Heart right ventricle (tissue), 16 donors: ENCODE results near the gene TTC6. TPM values are rescaled to one million over a fixed set of nuclear protein-coding genes. Genes with fewer than 3 reads are reported as not detected.

ENCODE experiments used
- ATAC-seq, 8 donors: fragments of 200-7000 bp; cut with Tn5 transposase; one replicate each; pipeline ENCODE4 v1.9.1; 2020; ENCODE audit warnings: mild to moderate bottlenecking in 8 of 8, moderate library complexity in 8 of 8, moderate number of reproducible peaks in 1 of 8
- DNase-seq, 2 donors: peaks; one replicate each; pipeline ENCODE4 v3.0.0-alpha.2; 2020
- H3K27ac ChIP-seq, 10 donors: fragments of 200-600 bp; sonication (generic) in 2 of 10; one replicate each; pipeline versions ENCODE4 v1.5.0 to v1.8.0; 2020 to 2022; ENCODE audit warnings: mild to moderate bottlenecking in 3 of 10
- H3K27me3 ChIP-seq, 7 donors: fragments of 200-600 bp; one replicate each; pipeline ENCODE4 v1.8.0; 2021 to 2022; ENCODE audit warnings: mild to moderate bottlenecking in 2 of 7
- H3K36me3 ChIP-seq, 9 donors: fragments of 200-600 bp; sonication (generic) in 1 of 9; one replicate each; pipeline versions ENCODE4 v1.5.0 to v1.8.0; 2020 to 2022; ENCODE audit warnings: mild to moderate bottlenecking in 2 of 9
- H3K4me1 ChIP-seq, 9 donors: fragments of 200-600 bp; sonication (generic) in 1 of 9; one replicate each; pipeline versions ENCODE4 v1.5.0 to v1.8.0; 2020 to 2022; ENCODE audit warnings: mild to moderate bottlenecking in 4 of 9
- H3K4me3 ChIP-seq, 10 donors: fragments of 200-600 bp; sonication (generic) in 2 of 10; one replicate each; pipeline versions ENCODE4 v1.5.0 to v1.8.0; 2020 to 2022; ENCODE audit warnings: mild to moderate bottlenecking in 7 of 10, moderate library complexity in 2 of 10
- H3K9me3 ChIP-seq, 11 donors: fragments of 200-600 bp in 10 of 11; sonication (generic) in 2 of 11; one replicate each; pipeline versions ENCODE4 v1.5.0 to v1.8.0; 2013 to 2022; ENCODE audit warnings: mild to moderate bottlenecking in 2 of 11, control low read depth in 1 of 11, moderate library complexity in 1 of 11
- WGBS, 2 donors: extraction: QIAGEN DNeasy Blood & Tissue Kit; methylation state at CpG; one replicate each; pipeline ENCODE4 v1.1.7; 2013; ENCODE audit warnings: inconsistent platforms in 1 of 2; 5-methylcytosine and 5-hydroxymethylcytosine counted together
- intact Hi-C, 10 donors: fragments of 100-400 bp; cut with DNase I; formaldehyde crosslinking; loops; one replicate each; pipeline versions ENCODE4 v1.11.1 to v1.14.2; 2022
- polyA plus RNA-seq, 2 donors: library from polyadenylated mRNA; stranded (reverse); fragments of 200-250 nt; gene quantifications; one replicate each; pipeline ENCODE4 v1.2.3, GENCODE V29; 2013
- total RNA-seq, 10 donors: library from RNA; stranded (reverse); fragmentation: NEBNext Ultra II Directional in 3 of 10; extraction: Animal tissue kit (Norgen Biotek cat#: 25700) in 3 of 10; gene quantifications; one replicate each; pipeline versions ENCODE4 v1.2.1 to v1.2.4, GENCODE V29; 2021 to 2023
- TF ChIP-seq, protein P1 (sequence below), 9 donors: fragments of 200-600 bp; sonication (generic) in 2 of 9; IDR thresholded peaks; one replicate each; pipeline versions ENCODE4 v1.5.0 to v1.8.0; 2021 to 2022; ENCODE audit warnings: antibody characterized with exemption in 9 of 9, mild to moderate bottlenecking in 5 of 9, moderate library complexity in 1 of 9
- donor health status: Arrhythmogenic right ventricular cardiomyopathy.
- donor health status: ischemic (EF 13 %, LVEDD 7.1; RV severe dilation, severe dysfunction).
- donor health status: healthy with polysubstance abuse.
- donor health status: DM: no; HTN: yes; CAD: no.
- donor health status: DM: no; HTN: no; CAD: no.
- donor health status: ischemic (EF 25% LVEDD 6.9; RV normal size, moderate dysfunction).
- donor health status: ischemic (EF 25% LVEDD 5.7; RV mildly dilated, moderate dysfunction).
- donor health status: healthy.
- donor health status: DM: yes; HTN: yes; CAD: no.
- donor health status: Ischemic cardiomyopathy.
- donor health status: ischemic (EF 35%, LVEDD 5.7; RV mildly dilated, moderate dysfunction).
- donor health status: nonischemic (EF 11% LVEDD 7.7; RV severe dilation, severe dysfunction).
- donor health status: DM: yes; HTN: yes; CAD: no.
- donor health status: PGD.
- donor health status: ischemic (EF 29% LVEDD 5.4; RV normal size, mild dysfunction).
- donor health status: nonischemic (EF 23%, LVEDD 6.1; RV moderate dilation, normal function).

Gene TTC6
- total and polyA plus RNA-seq, 12 donors: not detected

DNA sequence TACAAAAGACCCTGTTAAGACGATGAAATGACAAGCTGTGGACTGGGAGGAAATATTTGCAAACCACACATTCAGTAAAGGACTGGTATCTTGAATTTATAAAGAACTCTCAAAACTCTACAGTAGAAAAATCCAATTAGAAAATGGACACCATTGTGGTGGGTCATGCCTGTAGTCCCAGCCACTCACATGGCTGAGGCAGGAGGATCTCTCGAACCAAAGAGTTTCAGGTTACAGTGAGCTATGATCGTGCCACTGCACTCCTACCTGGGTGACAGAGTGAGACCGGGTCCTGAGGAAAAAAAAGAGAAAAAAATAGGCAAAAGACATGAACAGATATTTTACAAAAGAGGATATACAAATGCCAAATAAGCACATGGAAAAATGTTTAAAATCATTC is 41.9 kb downstream of the TTC6 start:
- H3K4me1 ChIP-seq: no peaks in the 10 kb centered on the region
- no peak for ATAC-seq
- no peak for DNase-seq
- H3K27me3 ChIP-seq: peaks cover 0 to 34% (median 2%) of the 10 kb centered on the region in 7 donors
- H3K36me3 ChIP-seq: no peaks in the 10 kb centered on the region
- H3K9me3 ChIP-seq: peaks cover 0 to 7% (median 0%) of the 10 kb centered on the region in 11 donors
- no peak overlapping the region for H3K27ac ChIP-seq
- WGBS, 2 donors: 61 to 67% methylated on average over 4 of the region's 4 CpGs
- intact Hi-C loops: no loop called here
- no peak overlapping the region for H3K4me3 ChIP-seq
- TF ChIP-seq, protein P1, sequence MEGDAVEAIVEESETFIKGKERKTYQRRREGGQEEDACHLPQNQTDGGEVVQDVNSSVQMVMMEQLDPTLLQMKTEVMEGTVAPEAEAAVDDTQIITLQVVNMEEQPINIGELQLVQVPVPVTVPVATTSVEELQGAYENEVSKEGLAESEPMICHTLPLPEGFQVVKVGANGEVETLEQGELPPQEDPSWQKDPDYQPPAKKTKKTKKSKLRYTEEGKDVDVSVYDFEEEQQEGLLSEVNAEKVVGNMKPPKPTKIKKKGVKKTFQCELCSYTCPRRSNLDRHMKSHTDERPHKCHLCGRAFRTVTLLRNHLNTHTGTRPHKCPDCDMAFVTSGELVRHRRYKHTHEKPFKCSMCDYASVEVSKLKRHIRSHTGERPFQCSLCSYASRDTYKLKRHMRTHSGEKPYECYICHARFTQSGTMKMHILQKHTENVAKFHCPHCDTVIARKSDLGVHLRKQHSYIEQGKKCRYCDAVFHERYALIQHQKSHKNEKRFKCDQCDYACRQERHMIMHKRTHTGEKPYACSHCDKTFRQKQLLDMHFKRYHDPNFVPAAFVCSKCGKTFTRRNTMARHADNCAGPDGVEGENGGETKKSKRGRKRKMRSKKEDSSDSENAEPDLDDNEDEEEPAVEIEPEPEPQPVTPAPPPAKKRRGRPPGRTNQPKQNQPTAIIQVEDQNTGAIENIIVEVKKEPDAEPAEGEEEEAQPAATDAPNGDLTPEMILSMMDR (IDR thresholded peaks at IDR 0.05): no peak

DNA sequence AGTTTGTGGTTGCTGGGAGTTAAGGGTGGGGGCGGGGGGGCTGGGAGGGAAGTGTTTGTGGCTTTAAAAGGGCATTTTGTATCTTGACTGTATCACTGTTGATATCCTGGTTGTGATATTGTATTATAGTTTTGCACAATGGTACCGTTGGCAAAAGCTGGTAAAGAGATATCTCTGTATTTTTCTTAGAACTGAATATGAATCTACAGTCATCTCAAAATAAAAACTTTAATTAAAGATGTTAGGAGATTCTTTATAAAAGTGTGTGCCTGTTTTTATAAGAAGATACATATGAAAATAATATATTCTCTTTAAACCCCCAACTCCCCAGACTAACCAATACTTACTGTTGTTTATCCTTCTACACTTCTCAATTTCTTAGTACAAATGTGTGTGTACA is 43.2 kb downstream of the TTC6 start:
- DNase-seq (no peak), ATAC-seq (no peak)
- TF ChIP-seq, protein P1 (IDR thresholded peaks at IDR 0.05): no peak
- no peak overlapping the region for H3K27ac ChIP-seq
- intact Hi-C loops: no loop called here
- peaks cover 0 to 28% (median 0%) of the 10 kb centered on the region in 7 donors for H3K27me3 ChIP-seq
- H3K4me1 ChIP-seq: no peaks in the 10 kb centered on the region
- H3K36me3 ChIP-seq: no peaks in the 10 kb centered on the region
- peaks cover 0 to 5% (median 0%) of the 10 kb centered on the region in 11 donors for H3K9me3 ChIP-seq
- WGBS, 2 donors: 69 to 79% methylated on average over 2 of the region's 2 CpGs
- no peak overlapping the region for H3K4me3 ChIP-seq

DNA sequence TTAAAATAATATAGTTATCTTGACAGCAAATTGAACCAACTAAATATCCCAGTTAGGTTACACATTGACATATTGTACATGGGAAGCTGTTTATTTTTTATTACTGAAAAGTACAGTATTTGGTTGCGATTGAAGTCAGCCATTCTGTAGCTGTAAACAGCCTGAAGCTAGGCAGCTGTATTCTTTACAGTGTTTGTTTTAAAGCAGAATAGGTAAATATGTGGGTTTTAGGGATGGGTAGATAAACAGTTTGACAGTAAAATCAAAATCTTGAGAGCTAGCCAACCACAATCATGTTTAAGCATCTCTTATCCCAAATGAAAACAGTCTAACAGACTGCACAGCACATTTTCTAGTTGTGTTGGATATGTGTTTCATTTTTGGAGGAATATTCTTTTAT is 45.7 kb downstream of the TTC6 start:
- intact Hi-C loops: no loop called here
- Histone ChIP-seq H3K4me1 (no peaks in the 10 kb centered on the region), H3K9me3 (no peaks in the 10 kb centered on the region), H3K27ac (no peak overlapping the region), H3K4me3 (no peak overlapping the region), H3K36me3 (no peaks in the 10 kb centered on the region), H3K27me3 (peaks cover 0 to 11% (median 0%) of the 10 kb centered on the region in 7 donors)
- TF ChIP-seq, protein P1 (IDR thresholded peaks at IDR 0.05): no peak
- 88 to 93% methylated on average over 1 of the region's 1 CpG for WGBS, 2 donors
- ATAC-seq: no peak
- no peak for DNase-seq

DNA sequence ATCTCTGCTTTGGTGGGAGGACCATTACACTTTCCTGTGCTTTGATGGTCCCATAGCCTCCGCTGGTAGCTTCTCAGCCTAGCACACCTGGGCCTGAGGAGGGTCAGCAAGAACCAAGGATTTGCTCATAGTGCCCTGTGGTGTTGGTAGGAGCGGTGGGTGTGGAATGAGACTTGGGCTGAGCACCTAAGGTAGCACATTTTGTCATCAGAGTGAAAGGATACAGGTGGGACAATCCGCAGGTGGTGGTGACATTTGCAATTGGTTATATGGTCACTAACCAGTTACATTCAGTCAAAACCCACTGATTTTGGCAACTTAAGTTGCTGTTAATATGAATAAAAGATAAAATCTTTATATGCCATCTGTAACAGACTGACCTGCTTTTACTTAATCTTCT is 46.7 kb downstream of the TTC6 start:
- TF ChIP-seq, protein P1 (IDR thresholded peaks at IDR 0.05): no peak
- no peak for DNase-seq
- Histone ChIP-seq H3K27me3 (peaks cover 0 to 11% (median 0%) of the 10 kb centered on the region in 7 donors), H3K4me1 (no peaks in the 10 kb centered on the region), H3K9me3 (no peaks in the 10 kb centered on the region), H3K27ac (no peak overlapping the region), H3K4me3 (no peak overlapping the region), H3K36me3 (no peaks in the 10 kb centered on the region)
- intact Hi-C loops: no loop called here
- no peak for ATAC-seq
- WGBS, 2 donors: 69 to 77% methylated on average over 3 of the region's 3 CpGs
